ENCODE measurements around the gene CACNA1F.

The CACNA1F gene

DNA sequence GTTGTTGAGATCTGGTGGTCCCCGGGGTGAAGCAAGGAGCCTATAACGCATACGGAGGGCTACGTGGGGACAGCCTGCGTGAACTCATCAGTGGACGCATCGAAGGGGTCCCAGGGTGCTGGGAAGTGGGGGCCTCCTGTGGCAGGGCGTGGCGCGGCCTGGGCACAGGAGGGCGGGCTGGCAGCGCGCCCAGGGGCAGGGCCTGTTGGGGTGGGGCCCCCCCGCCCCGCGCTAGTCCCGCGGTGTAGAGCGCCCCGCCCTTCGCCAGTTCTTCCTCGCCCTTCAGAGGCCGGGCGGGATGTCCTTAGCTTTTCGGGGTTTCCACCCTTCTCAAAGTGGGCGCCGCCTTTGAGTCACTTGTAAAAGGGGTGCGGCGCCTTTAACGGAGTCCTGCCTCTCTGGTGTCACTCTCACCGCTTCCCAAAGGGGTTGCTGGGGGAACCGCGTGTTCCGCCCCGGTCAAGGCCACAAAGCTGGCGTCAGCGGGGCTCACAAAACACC is 60.8 kb downstream of the CACNA1F start:
- peak; percentile 71 to 80 for DNase-seq

DNA sequence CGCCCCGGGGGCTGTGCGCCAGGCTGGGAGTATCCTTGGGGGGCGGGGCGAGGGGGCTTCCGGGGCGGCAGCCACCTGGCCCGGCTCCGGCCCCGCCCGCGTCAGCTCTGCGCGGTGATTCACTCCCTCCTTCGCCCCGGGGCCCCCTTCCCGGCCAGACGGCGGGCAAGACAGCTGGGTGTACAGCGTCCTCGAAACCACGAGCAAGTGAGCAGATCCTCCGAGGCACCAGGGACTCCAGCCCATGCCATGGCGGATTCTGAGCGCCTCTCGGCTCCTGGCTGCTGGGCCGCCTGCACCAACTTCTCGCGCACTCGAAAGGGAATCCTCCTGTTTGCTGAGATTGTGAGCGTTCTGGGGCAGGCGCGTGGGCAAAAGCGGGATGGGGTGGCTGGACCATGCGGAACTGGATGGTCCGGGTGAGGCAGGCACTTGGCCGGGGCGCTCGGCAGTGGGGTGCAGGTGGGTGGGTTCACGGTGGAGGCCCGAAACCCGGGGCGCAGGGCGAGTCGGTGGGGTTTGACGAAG is 61.3 kb downstream of the CACNA1F start, which contains the start of gene PLP2:
TSS of gene PLP2 (plus strand) at position 147 of the 528 bp plus-strand sequence. CDS start at position 250, 103 bp downstream.
- DNase-seq = peak; percentile 75 to 79

DNA sequence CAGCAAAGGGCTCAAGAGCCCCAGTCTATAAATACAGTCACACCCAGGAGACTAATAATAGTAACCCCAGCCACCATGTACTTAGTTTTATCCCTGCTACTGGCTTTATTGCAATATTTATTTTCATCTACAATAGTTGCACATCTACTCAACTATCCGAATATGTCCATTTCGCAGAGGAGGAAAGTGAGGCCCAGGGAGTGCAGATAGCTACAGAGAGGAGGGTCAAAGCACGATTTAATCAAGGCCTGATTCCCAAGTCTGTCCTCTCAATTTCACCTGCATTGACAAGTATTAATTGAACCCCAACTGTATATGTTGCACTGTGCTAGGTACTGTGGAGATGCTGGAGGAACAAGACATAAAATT is 65.4 kb downstream of the CACNA1F start:
- no peak for DNase-seq

DNA sequence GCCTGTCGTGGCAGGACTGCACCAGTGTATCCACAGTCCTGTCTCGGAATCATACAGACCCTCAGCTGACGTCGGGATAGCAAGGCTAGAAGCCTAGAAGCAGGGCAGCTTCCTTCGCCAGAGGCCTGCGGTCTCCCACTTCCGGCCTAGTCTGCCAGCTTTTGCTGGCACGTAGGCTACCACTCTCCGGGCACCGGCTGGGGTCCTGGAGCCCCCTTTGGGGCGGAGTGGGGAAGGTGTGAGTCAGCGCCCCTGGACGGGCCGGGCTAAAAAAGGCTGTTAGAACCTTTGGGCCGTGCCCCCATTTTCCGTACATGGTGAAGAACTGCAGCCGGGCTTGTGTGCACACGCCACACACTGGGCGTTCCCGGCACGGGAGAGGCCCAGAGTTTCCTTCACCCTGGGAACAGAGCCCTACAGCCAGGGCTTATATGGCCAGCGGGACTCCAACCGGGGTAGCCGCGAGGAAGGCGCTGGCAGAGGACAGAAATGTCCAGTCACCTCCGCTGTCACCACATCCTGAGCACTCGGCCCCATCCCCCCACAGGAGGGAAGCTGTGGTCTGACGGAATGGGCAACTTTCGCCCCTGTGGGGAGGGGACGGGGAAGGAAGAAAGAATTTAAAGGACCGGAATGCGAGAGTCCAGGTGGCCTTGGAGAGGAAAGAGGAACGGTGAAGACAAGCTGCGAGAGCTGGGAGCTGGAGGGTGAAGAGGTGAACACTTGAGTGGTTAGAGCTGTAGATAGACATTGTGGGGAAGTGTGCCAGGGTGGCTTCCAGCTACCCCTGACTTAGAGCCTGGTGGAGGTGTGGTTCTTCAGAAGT is 66.0 kb downstream of the CACNA1F start:
- peak; percentile 71 to 77 for DNase-seq

DNA sequence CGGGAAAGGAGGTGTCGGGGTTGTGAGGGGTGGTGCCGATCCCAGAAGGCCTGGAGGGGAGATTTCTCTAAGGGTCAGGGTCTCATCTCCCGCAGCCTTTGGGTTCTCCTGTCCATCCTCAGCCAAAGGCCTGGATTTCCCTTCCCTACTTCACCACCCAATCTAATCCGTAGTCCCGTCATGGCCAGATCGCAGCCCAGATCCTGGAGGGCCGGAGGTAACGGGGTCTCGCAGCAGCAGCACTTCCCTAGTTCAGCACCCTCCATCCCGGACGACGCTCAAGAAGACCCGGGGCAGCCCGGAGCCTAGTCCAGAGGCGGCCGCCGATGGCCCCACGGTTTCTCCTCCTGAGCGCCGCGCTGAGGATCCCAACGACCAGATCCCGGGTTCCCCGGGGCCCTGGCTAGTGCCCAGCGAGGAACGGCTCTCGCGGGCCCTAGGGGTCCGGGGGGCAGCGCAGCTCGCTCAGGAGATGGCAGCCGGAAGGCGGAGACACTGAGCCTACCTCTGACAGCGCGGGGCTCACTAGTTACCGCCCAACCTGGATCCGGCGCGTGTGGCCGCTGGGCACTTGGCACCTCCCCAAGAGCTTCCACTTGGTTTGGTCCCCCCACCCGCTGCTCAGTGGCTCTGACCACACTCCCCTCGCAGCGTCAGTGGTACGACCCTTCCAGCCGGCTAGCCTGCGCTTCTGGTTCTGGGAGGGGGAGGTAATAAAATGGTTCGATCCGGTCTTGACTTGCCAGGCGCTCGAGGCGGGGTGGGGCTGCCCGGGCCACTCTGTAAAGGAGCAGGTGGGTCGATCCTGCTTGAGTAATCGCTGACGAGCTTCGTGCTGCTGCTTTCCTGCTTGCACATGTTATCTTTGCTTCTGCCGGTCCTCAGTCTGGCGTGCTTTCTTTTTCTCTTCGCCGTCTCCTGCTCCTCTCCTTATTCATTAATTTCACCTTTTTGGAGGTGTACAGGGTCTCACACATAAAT is 66.9 kb downstream of the CACNA1F start:
- DNase-seq = peak; percentile 70 to 77

DNA sequence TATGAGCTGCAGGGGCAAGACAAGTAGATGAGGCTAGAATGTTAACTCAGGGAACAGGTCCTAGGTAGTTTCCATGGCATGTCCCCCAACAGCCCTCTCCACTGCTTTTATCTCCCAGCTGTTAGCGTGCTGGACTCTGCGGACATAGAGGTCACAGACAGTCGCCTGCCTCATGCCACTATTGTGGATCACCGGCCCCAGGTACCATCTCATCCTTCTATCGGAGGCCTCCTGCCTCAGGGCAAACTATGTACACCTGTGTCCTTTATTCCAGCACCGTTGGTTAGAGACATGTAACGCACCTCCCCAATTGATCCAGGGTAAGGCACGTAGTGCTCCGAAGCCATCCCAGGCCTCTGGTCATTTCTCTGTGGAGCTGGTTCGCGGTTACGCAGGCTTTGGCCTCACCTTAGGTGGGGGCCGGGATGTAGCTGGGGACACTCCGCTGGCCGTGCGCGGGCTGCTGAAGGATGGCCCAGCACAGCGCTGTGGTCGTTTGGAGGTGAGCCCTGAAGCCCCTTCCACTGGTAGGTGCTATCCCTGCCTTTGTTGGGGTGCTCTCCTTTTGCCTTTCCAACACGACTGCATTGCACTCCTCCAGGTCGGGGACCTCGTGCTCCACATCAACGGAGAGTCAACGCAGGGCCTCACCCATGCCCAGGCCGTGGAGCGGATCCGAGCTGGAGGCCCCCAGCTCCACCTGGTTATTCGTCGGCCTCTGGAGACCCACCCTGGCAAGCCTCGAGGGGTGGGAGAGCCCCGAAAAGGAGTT is 68.4 kb downstream of the CACNA1F start:
- no peak for DNase-seq

DNA sequence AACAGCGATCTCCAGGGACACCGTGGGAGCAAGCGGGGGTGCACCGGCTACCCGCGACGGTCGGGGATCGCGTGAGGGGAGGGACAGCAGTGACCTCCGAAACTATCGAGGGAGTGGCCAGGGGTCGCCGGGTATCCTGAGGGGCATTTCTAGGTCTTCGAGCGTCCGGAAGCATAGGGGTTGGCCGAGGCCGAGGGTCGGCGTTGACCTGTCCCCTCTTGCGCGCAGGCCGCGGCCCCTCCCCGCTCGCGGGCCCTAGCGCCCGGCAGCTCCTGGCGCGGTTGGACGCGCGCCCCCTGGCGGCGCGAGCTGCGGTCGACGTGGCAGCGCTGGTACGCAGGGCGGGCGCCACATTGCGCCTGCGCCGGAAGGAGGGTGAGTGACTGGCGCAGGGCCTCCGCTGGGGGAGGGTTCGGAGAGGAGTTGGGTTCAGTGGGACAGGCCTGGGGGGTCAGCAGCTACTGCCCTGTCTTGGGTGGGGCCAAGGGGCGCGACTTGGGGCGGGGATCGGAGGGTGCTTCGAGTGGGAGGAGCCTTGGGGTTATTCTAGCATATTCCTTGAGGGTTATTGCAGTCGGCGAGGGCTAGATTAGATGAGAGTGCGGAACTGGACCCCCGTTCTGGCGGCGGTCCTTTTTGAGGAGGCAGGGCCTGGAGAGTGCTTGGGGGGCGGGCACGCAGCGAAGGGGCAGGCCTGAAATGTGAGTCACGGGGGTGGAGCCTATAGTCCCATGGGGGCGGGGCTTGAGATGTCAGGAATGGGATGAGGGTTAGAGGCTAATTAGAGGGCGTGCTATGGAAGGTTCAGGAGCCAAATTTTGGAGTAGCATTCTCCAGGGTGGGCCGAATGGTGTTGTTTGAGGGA is 69.4 kb downstream of the CACNA1F start:
- peak; percentile 74 to 78 for DNase-seq

DNA sequence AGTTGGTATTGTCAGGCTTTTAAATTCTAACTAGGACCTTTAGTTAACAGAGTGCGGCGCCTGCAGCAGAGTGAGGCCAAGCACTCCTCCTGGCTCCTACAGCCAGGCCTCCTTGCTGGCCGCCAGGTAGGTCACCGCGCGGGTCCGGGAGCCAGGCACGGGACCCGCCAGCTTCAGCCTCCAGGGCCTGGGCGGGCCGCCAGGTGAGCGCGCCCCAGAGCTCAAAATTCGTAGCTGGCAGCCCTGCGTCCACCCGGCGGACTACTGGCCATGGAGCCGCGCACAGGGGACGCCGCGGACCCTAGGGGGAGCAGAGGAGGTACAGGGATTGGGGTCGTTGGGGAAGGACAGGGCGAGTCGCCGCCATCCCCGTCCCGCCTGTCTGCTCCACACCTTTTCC is 70.5 kb downstream of the CACNA1F start, which contains the start of gene MAGIX:
TSS of gene MAGIX (plus strand) at position 139 of the 400 bp plus-strand sequence. CDS start at position 271, 132 bp downstream.
- no peak for DNase-seq

DNA sequence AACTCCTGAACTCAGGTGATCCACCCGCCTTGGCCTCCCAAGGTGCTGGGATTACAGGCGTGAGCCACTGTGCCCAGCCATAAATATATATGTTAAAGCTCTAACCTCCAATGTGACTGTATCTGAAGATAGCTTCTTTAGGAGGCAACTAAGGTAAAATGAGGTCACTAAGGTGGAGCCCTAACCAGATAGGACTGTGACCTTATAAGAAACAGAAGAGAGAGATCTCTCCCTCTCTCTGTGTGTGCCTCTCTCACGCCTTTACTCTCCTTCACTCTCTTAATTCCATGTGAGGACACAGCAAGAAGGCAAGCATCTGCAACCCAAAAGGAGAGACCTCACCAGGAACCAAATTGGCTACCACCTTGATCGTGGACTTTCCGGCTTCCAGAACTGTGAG is 71.5 kb downstream of the CACNA1F start:
- no peak for DNase-seq

DNA sequence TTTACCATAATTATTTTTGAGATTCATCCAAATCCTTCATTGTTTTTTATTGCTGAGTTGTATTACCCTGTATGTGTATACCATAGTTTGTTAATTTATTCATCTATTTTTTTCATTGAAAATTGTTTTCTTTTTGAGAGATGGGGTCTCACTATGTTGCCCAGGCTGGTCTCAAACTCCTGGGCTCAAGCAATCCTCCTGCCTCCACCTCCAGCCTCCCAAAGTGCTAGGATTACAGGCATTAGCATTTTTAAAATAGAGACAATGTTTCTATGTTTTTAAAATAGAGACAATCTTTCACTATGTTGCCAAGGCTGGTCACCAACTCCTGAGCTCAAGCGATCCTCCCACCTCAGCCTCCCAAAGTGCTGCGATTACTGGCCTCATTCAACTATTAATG is 72.2 kb downstream of the CACNA1F start:
- no peak for DNase-seq

DNA sequence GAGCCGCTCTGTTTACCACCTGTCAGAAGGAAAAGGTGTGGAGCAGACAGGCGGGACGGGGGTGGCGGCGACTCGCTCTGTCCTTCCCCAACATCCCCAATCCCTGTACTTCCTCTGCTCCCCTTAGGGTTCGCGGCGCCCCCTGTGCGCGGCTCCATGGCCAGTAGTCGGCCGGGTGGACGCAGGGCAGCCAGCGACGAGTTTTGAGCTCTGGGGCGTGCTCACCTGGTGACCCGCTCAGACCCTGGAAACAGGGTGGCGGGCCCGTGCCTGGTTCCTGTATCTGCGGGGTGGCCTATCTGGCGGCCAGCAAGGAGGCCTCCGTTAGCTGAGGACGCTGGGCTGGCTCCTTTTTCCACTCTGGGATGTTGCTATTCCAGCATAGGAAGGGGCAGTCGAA is 75.9 kb downstream of the CACNA1F start:
- no peak for DNase-seq

DNA sequence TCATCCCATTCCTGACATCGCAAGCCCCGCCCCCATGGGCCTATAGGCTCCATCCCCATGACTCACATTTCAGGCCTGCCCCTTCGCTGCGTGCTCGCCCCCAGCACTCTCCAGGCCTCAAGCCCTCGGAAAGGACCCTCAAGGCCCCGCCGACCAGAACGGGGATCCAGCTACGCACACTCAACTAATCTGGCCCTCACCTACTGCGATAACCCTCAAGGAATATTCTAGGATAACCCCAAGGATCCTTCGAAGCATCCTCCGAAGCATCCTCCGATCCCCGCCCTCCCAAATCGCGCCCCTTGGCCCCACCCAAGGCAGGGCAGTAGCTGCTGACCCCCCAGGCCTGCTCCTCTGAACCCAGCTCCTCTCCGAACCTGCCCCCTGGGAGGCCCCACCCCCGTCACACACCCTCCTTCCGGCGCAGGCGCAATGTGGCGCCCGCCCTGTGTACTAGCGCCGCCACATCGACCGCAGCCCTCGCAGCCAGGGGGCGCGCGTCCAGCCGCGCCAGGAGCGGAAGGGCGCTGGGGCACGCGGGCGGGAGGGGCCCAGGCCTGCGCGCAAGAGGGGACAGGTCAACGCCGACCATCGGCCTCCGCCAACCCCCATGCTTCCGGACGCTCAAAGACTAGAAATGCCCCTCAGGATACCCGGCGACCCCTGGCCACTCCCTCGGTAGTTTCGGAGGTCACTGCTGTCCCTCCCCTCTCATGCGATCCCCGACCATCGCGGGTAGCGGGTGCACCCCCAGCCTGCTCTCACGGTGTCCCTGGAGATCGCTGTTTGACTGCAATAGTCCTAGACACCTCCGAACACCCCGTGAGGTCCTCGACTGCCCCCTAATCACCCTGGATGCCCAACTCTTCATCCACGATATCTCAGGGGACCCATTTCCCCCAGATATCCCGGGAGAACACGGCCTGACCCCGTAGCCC is 77.0 kb downstream of the CACNA1F start:
- DNase-seq = peak; percentile 82 to 86

DNA sequence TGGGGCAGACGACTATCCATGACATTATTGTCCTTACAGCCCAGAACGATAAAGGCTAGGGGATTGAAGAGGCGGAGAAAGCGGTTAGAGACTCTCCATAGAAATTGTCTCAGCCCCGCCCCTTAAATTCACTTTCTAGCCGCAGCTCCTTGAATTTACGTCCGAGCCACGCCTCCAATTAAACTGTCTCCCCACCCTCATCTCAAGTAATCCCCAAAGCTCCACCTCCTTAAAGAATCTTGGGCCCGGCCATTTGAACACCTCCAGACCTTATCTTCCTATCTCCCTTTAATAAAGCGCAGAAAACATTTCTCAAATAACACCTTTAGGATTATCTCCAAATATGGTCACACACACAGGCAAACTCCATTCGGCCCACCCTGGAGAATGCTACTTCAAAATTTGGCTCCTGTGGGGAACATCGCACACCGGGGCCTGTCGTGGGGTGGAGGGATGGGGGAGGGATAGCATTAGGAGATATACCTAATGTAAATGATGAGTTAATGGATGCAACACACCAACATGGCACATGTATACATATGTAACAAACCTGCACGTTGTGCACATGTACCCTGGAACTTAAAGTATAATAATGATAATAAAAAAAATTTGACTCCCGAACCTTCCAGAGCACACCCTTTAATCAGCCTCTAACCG is 77.8 kb downstream of the CACNA1F start:
- peak; percentile 38 to 62 for DNase-seq
